ENCODE results near the gene STAT5B. TPM values are rescaled to one million over a fixed set of nuclear protein-coding genes. Genes with fewer than 3 reads are reported as not detected.

STAT5B gene
- total and polyA plus RNA-seq, 2 of the 8 experiments (the other 6 are each of a cell fraction or from before 2014, with no cell fraction given) = 35.3 to 52.6 TPM

GRCh38 chr17:42284566-42284965, 8.4 kb upstream of the STAT5B start:
- no peak overlapping the region for H2AK5ac ChIP-seq (ENCODE audit: low read depth, low read length)
- no peak overlapping the region for H4K91ac ChIP-seq (replicated peaks; ENCODE audit: insufficient read length, low read length)
- TF ChIP-seq ASH2L (IDR thresholded peaks at IDR 0.05; ENCODE audit: low read length) (no peak), FOSL1 (IDR thresholded peaks at IDR 0.05; ENCODE audit: insufficient read depth, low read depth, low read length) (no peak), NANOG (IDR thresholded peaks at IDR 0.05; ENCODE audit: insufficient read depth, low read depth, low read length, poor library complexity, severe bottlenecking) (no peak), USF2 (IDR thresholded peaks at IDR 0.05; ENCODE audit: low read length) (no peak), HDAC2 (IDR thresholded peaks at IDR 0.05; ENCODE audit: borderline replicate concordance in 1 of 2, low read depth in 2 of 2, low read length in 2 of 2) (no peak), NRF1 (IDR thresholded peaks at IDR 0.05; ENCODE audit: low read depth, low read length) (no peak), KDM4A (IDR thresholded peaks at IDR 0.05; ENCODE audit: low read depth, low read length, severe bottlenecking) (no peak), ATF3 (IDR thresholded peaks at IDR 0.05; ENCODE audit: insufficient read depth, low read depth, low read length) (no peak), CREB1 (IDR thresholded peaks at IDR 0.05) (no peak), EGR1 (IDR thresholded peaks at IDR 0.05; ENCODE audit: borderline replicate concordance, low read depth, low read length) (no peak), CEBPB (IDR thresholded peaks at IDR 0.05; ENCODE audit: low read depth, low read length) (no peak), POU5F1 (IDR thresholded peaks at IDR 0.05; ENCODE audit: low read depth, low read length) (no peak), SP2 (IDR thresholded peaks at IDR 0.05; ENCODE audit: low read length) (no peak)
- H3K4me2 ChIP-seq (ENCODE audit: insufficient read depth in 1 of 2, low read depth in 2 of 2, low read length in 2 of 2) = no peak overlapping the region
- H3K9me3 ChIP-seq (ENCODE audit: insufficient read depth in 2 of 2, low read depth in 1 of 2, low read length in 1 of 2) = no peaks in the 10 kb centered on the region
- H3K4me3 ChIP-seq (ENCODE audit: extremely low read depth in 1 of 4, insufficient read depth in 2 of 4, low read depth in 3 of 4, low read length in 4 of 4) = no peak overlapping the region
- H3K56ac ChIP-seq (replicated peaks; ENCODE audit: insufficient read length, low read depth, low read length) = no peak overlapping the region
- no peak overlapping the region for H2BK5ac ChIP-seq (ENCODE audit: low read depth, low read length)
- H3K14ac ChIP-seq (ENCODE audit: insufficient read length) = no peak overlapping the region
- H2AFZ ChIP-seq (ENCODE audit: low read length) = no peak overlapping the region
- H2BK12ac ChIP-seq (ENCODE audit: low read depth, low read length) = no peak overlapping the region
- H3K36me3 ChIP-seq (ENCODE audit: control insufficient read depth in 2 of 4, insufficient read depth in 4 of 4, low read length in 3 of 4) = no peaks in the 10 kb centered on the region
- no peaks in the 10 kb centered on the region for H3K79me2 ChIP-seq (ENCODE audit: control insufficient read depth in 1 of 2, insufficient read depth in 2 of 2, low read length in 2 of 2)
- POLR2A ChIA-PET (ENCODE audit: partially characterized antibody) = interaction anchor here (1.4 kb wide), 1 partner anchor 9 kb away, joined by 3 read pairs; the partner anchor contains the start of gene STAT5B
- no peak overlapping the region for H4K8ac ChIP-seq (ENCODE audit: extremely low read depth, insufficient read depth, low read length)
- H3K23ac ChIP-seq (ENCODE audit: insufficient read length) = no peak overlapping the region
- H2BK20ac ChIP-seq (ENCODE audit: low read length) = no peak overlapping the region
- no peaks in the 10 kb centered on the region for H4K20me1 ChIP-seq (replicated peaks in 1 of 2; ENCODE audit: control insufficient read depth in 1 of 2, insufficient read depth in 2 of 2, low read length in 2 of 2)
- FAIRE-seq = no peak
- H2BK15ac ChIP-seq (ENCODE audit: low read length) = no peak overlapping the region
- no peak overlapping the region for H3K27ac ChIP-seq (ENCODE audit: low read depth, low read length)
- H3K79me1 ChIP-seq (ENCODE audit: low read depth, low read length) = no peaks in the 10 kb centered on the region
- H3K4me1 ChIP-seq (replicated peaks in 1 of 4; ENCODE audit: control insufficient read depth in 3 of 4, insufficient read depth in 4 of 4, low read length in 3 of 4) = peaks cover 0 to 16% (median 12%) of the 10 kb centered on the region in 4 experiments; a peak in 5 of 7 replicates
- CTCF ChIA-PET (ENCODE audit: partially characterized antibody) = interaction anchor here (0.7 to 2.4 kb wide), 5 partner anchors 26 to 250 kb away, joined by 3 to 6 read pairs (median 3); no protein-coding TSS in a partner anchor
- no peak overlapping the region for H3K9ac ChIP-seq (replicated peaks in 1 of 4; ENCODE audit: extremely low read depth in 1 of 4, low read depth in 3 of 4, low read length in 3 of 4)
- no peak overlapping the region for H2BK120ac ChIP-seq (replicated peaks; ENCODE audit: low read depth, low read length)
- peaks cover 7 to 25% (median 21%) of the 10 kb centered on the region in 4 experiments; a peak in 6 of 7 replicates for H3K27me3 ChIP-seq (replicated peaks in 1 of 4; ENCODE audit: control insufficient read depth in 3 of 4, extremely low read depth in 1 of 4, insufficient read depth in 3 of 4, low read length in 3 of 4)
- no peak overlapping the region for H3K18ac ChIP-seq (ENCODE audit: extremely low read depth, low read length)
- no peak overlapping the region for H3K4ac ChIP-seq (replicated peaks; ENCODE audit: insufficient read length, low read depth, low read length)
- H4K5ac ChIP-seq (ENCODE audit: insufficient read length, low read depth, low read length) = no peak overlapping the region
- WGBS, 2 experiments (ENCODE audit: extremely low coverage in 1 of 2, insufficient coverage in 1 of 2, insufficient read length in 1 of 2, insufficient replicate concordance in 2 of 2, low coverage in 1 of 2, low lambda C conversion rate in 2 of 2, missing lambda C conversion rate in 1 of 2) = 95% methylated on average over 7 of the region's 7 CpGs; no CpG with 5 or more reads in 1 of the 2 experiments
- no peak for DNase-seq (ENCODE audit: low read depth in 1 of 2, low spot score in 2 of 2)
- no peaks in the 10 kb centered on the region; the same call in 1 of the 2 replicates for H3K23me2 ChIP-seq (ENCODE audit: low read depth, low read length)

All from H1 (cell line).